ENCODE data around the gene SERPINE1. TPM values are rescaled to one million over a fixed set of nuclear protein-coding genes. Genes with fewer than 3 reads are reported as not detected.
"Not testable (repeated sequence)": the region's sequence is repeated elsewhere in the genome, so short reads cannot be mapped to it uniquely, and the experiment has no call there.

The SERPINE1 gene
- total RNA-seq, 1 experiment from 2014 or later, result 238 TPM

DNA sequence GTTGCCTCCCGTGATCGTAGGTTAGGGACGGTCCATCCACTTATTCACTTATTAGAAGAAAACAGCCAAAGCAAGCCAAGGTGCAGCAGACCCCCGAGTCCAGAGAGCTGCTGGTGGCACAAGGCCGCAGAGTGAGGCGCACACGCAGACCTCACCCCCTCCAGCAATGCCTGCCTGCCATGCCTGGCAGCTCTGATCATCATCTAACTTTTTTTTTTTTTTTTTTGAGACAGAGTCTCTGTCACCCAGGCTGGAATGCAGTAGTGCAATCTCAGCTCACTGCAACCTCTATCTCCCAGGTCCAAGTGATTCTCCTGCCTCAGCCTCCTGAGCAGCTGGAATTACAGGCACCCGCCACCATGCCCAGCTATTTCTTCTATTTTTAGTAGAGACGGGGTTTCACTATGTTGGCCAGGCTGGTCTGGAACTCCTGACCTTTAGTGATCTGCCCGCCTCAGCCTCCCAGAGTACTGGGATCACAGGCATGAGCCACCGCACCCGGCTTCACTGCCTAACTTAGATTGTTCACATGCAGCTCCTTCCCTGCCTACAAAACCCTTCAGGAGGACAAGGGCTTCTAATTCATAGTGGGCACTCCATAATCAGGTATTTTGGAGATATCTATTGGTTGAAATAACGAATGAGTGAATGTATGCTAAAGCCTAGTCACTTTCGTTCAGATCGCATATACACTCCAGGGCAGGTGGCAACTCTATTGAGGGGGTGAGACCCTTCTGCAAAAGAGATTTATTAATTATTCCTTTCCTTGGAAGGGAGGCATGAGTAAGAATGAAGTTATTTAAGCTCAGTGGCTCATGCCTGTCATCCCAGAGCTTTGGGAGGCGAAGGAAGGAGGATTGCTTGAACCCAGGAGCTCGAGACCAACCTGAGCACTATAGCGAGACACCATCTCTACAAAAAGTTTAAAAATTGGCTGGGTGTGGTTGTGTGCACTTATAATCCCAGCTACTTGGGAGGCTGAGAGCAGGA is 25.8 kb upstream of the SERPINE1 start:
- no peak for DNase-seq (ENCODE audit: low read depth)

DNA sequence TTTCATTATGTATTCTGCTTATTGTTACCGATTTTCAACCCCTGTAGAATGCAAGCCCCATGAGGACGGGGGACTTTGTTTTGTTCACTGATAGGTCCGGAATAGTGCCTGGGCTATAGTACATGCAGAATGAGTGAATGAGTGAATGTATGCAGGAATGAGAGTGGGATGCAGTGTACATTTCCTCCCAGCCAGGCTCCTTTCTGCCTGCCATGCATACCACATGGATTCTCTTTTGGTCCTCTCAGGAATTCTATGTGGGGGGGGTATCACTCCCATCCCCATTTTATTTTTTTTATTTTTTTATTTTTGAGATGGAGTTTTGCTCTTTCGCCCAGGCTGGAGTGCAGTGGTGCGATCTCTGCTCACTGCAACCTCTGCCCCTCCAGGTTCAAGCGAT is 24.9 kb upstream of the SERPINE1 start:
- DNase-seq (ENCODE audit: low read depth), result no peak

DNA sequence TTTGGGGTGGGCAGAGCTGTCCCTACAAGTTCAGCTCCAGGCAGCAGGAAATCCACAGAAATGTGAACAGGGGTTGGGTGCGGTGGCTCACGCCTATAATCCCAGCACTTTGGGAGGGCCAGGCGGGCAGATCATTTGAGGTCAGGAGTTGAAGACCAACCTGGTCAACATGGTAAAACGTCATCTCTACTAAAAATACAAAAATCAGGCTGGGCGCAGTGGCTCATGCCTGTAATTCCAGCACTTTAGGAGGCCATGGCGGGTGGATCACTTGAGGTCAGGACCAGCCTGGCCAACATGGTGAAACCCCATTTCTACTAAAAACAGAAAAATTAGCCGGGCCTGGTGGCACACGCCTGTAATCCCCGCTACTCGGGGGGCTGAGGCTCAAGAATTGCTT is 23.2 kb upstream of the SERPINE1 start:
- not testable (repeated sequence) for DNase-seq (ENCODE audit: low read depth)

DNA sequence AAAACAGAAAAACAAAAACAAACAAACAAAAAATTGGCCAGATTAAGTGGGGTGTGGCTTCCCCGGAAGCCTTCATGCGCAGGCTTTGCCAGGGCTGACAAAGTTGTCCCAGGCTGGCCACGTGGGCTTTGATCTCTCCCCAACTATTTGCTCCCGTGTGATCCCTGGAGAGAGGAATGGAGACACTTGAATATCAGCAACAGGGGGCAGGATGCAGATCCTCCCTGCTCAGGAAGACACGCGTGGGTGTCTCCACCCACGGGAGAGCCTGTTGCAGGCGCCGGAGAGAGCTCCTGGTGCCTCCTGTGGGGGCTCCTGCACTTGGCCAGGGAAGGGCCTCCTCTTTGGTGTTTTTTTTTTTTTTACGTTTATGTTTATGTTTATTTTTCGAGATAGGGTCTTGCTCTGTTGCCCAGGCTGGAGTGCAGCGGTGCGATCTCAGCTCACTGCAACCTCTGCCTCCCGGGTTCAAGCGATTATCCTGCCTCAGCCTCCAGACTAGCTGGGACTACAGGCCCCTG is 22.7 kb upstream of the SERPINE1 start:
- DNase-seq (ENCODE audit: low read depth), result no peak

DNA sequence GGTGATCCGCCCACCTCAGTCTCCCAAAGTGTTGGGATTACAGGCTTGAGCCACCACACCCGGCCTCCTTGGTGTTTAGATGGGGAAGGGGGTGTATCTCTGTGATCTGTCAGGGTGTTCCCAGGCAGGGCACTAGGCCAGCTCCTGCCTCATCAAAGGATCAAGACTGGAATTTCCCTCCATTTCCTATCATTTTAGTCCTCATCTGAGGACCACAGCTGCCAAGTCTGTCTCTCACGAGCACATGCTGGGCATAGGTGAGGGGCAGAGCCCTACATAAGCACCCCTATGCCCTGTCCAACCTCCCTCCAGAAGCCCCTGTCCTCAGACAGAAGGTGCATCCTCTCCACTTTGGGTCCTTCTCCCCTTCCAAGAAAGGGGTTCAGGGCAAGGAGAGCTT is 22.1 kb upstream of the SERPINE1 start:
- DNase-seq (ENCODE audit: low read depth), result no peak

DNA sequence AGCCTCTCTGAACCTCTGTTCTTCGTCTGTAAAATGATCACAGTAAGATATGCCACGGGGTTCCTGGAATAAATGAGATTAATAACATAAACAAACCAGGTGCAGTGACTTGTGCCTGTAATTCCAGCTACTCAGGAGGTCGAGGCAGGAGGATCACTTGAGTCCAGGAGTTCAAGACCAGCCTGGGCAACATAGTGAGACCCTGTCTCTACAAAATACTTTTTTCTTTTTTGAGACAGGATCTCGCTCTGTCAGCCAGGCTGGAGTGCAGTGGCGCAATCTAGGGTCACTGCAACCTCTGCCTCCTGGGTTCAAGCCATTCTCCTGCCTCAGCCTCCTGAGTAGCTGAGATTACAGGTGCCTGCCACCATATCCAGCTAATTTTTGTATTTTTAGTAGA is 21.7 kb upstream of the SERPINE1 start:
- DNase-seq (ENCODE audit: low read depth), result not testable (repeated sequence)

DNA sequence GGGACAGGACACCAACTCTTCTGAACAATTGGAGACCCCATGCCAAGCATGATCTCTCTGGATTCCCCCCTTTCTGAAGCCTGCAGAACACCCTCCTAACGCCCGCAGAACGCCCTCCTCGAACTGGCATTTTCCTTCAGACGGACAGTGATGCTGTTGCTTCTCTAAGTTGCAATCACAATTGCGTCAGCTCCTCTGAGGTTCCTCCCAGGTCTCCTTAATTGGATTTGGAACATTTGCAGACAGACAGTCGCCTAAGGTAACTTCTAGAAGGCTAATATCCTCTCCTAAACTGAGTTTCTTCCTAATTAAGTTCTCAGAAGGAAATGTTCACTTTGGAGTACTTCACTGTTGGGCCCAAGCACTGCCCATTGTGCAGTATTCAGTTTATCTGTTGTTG is 20.5 kb upstream of the SERPINE1 start:
- DNase-seq (ENCODE audit: low read depth), result no peak

DNA sequence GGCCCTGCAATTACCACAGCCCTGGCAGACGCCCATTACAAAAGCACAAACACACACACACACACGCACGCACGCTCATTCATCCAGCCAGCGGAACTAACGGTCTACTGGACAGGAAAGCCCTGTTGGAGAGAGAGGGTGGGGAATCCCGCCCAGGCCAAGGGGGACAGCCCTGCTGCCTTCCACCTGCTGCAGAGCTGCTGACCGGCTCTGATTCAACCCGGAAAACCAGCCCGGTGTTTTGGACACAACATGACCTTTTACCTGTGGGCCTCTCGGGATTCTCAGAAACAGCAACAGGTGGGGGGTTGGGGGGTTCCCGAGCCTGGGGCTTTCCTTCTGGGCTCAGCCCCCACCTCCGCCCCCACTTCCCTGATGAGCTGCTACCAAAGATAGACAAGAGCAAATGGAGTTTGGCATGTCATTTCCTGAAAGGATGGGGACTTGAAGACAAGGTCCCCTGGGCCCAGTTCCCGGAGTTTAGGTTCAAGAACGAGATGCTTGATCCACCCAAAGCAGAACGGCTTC is 18.5 kb upstream of the SERPINE1 start:
- peak; percentile 95 for DNase-seq (ENCODE audit: low read depth)

DNA sequence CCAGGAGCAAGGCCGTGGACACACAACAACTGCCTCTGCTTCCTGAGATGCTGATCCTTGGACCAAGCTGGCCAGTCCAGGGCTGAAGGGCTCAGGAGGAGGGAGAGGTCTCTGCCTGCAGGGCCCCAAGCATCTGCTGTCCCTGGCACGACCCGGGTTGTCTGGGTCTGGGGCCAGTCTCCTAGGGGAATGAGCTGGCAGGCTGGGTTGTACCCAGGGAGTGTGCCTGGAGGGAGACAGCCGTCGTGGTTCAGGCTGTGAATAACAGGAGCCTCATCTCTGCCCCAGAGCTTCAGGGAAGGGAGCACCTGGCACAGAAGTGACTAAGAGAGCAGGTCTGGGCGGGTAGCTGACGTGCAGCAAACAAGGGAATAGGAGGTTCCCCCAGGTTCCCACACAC is 17.9 kb upstream of the SERPINE1 start:
- peak; percentile 89 for DNase-seq (ENCODE audit: low read depth)

DNA sequence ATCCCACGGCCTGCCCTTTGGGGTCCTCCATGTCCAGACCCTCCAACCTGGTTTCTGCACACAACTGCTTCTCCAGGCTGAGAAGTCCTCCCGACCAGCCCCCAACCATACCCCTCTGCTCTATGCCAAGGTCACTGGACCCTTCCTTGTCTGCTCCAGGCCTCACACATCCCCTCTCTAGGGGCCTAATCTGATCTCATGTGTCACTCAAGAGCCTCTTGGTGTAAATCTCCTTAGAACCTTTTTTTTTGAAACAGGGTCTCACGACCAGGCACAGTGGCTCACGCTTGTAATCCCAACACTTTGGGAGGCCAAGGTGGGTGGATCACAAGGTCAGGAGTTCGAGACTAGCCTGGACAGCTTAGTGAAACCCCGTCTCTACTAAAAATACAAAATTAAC is 17.5 kb upstream of the SERPINE1 start:
- no peak for DNase-seq (ENCODE audit: low read depth)

DNA sequence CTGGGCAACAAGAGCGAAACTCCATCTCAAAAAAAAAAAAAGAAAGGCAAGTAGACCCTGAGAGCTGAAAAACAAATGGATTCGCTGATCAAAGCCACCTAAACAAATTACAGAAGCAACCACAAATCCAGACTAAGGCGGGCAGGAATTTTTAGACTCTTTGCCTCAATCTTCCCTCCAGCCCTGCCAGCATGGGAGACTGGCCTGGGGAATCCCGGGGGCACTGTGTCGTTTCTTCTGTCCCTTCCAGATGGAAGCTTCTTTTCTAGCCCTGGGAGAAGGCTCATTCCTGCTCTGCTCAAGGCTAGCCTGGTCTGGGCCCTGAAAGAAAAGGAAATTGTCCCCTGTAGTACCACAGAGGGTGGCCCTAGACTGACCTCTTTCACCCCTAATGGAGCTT is 15.6 kb upstream of the SERPINE1 start:
- DNase-seq (ENCODE audit: low read depth), result no peak

DNA sequence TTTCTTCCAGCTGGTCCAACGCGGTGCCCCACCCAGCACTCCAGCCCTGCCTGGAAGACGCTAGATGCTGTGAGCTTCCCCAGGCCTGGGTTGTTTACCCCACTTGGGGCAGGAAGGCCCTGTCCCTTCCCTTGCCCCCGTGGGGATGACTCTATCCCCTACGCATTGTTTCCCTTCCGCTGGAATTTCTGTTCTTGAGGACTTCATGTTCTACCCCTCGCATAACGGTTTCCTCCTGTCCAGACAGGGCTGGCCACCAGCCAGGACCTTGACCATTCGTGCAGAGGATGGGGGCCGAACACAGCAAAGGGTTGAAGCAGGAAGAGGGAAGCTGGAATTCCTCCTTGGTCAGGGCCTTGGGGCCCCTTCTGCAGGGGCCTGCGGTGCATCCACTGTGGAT is 14.7 kb upstream of the SERPINE1 start:
- no peak for DNase-seq (ENCODE audit: low read depth)

DNA sequence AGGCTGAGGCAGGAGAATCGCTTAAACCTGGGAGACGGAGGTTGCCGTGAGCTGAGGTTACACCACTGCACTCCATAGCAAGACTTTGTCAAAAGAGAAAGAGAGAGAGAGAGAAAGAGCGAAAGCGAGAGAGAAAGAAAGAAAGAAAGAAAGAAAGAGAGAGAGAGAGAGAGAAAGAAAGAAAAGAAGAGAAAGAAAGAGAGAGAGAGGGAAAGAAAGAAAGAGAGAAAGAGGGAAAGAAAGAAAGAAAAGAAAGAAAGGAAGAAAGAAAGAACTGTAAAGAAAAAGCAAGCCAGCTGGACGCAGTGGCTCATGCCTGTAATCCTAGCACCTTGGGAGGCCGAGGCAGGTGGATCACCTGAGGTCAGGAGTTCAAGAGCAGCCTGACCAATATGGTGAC is 13.8 kb upstream of the SERPINE1 start:
- DNase-seq (ENCODE audit: low read depth), result not testable (repeated sequence)

DNA sequence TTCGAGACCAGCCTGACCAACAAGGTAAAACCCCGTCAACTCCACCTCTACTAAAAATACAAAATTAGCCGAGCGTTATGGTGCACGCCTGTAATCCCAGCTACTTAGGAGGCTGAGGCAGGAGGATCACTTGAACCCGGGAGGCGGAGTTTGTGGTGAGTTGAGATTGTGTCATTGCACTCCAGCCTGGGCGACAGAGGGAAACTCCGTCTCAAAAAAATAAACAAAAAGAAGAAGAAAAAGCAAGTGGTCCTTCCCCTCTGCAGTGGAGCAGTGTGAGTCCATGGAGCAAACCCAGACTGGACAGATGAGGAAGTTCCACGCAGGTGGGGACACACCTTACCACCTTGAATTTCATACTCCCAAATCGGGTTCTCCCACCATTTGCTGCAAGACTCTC is 13.1 kb upstream of the SERPINE1 start:
- DNase-seq (ENCODE audit: low read depth), result no peak

DNA sequence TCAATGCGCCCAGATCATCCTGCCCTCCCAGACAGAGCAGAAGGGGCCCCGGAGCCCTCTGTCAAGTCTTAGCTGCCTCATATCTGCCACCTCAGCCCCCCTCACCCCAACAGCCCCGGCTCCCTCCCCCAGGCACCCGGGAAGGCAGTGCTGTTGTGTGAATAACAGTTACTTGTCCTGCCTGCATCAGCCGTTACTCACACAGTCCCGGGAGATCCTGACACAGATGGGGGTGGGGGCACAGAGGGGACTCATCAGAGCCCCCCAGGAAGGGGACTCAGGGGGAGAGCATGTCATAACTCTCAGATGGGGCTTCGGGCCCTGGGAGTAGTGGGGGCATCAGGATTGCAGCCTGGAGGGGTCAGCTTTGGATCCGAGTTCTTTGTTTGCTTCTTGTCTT is 12.4 kb upstream of the SERPINE1 start:
- no peak for DNase-seq (ENCODE audit: low read depth)

DNA sequence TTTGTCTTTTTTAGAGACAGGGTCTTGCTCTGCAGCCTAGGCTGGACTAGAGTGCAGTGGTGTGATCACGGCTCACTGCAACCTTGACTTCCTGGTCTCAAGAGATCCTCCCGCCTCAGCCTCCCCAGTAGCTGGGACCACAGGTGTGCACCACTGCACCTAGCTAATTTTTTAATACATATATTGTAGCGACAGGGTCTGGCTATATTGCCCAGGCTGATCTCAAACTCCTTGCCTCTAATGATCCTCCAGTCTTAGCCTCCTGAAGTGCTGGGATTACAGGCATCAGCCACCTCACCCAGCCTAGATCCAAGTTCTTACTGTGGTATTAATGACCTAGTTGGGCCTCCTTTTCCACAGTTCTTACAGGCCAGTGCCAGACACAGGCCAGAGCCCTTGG is 11.7 kb upstream of the SERPINE1 start:
- no peak for DNase-seq (ENCODE audit: low read depth)

DNA sequence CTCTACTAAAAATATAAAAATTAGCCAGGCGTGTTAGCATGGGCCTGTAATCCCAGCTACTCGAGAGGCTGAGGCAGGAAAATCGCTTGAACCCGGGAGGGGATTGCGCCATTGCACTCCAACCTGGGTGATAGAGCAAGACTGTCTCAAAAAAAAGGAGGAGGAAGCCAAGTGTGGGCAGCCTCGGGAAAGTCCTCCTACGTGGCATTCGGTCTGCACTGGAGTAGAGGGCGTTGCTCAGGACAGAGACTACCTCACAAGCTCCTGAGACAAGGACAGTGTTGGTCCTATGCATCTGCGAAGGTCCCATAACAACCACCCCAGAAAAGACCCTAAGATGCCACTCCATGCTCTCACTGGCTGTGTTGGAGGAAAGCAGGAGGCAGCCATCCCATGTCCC is 10.0 kb upstream of the SERPINE1 start:
- no peak for DNase-seq (ENCODE audit: low read depth)

DNA sequence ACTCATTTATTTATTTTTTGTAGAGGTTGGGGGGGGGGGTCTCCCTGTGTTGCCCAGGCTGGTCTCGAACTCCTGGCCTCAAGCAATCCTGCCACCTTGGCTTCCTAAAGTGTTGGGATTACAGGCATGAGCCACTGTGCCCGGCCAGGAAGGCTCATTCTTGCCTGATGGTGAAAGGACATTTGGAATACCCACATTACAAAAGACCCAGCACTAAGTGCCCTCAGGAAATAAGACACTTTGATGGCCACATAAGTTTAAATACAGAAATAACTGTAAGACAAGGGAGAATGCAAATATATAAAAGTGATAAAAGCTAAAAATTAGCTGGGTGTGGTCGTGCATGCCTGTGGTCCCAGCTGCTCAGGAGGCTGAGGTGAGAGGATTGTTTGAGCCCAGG is 8.0 kb upstream of the SERPINE1 start:
- DNase-seq (ENCODE audit: low read depth), result no peak

DNA sequence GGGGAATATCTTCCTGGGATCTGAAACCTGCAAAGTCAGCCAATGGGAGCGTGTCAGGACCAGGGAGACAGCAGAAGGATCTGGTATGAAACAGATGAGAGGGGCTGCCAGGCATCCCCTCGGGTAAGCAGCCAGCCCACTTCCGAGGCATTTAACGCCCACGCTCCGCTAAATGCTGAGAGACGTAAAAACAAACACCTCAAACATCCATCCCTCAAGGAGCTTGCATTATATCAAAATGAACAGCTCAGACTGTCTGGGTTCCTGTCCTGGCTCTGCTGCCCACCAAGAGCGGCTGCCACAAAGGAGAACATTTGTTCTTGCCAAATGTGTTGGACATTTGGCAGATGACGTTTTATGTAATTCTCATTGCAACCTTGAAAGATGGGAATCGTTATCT is 7.0 kb upstream of the SERPINE1 start:
- DNase-seq (ENCODE audit: low read depth), result peak; percentile 52

DNA sequence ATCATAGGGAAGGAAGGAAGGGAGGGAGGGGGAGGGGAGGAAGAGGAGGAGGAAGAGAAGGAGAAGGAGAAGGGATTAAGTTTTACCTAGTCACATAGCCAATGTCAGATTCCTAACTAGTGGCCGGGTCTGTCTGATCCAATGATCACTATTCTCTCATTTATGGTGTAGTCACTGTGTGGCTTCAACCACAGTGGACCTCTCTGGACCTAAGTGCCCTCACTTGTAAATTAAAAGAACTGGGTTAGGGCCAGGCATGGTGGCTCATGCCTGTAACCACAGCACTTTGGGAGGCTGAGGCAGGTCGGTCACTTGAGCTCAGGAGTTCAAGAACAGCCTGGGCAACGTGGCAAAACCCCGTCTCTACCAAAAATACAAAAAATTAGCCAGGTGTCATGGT is 6.6 kb upstream of the SERPINE1 start:
- no peak for DNase-seq (ENCODE audit: low read depth)

DNA sequence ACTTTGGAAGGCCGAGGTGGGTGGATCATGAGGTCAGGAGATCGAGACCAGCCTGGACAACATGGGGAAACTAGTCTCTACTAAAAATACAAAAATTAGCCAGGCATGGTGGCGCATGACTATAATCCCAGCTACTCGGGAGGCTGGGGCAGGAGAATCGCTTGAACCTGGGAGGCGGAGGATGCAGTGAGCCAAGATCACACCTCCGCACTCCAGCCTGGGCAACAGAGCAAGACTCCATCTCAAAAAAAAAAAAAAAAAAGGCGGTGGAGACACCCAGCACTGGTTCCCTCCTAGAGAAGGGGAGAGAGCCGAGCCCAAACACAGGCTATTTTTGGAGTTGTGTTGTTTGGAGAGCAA is 5.3 kb upstream of the SERPINE1 start:
- not testable (repeated sequence) for DNase-seq (ENCODE audit: low read depth)

DNA sequence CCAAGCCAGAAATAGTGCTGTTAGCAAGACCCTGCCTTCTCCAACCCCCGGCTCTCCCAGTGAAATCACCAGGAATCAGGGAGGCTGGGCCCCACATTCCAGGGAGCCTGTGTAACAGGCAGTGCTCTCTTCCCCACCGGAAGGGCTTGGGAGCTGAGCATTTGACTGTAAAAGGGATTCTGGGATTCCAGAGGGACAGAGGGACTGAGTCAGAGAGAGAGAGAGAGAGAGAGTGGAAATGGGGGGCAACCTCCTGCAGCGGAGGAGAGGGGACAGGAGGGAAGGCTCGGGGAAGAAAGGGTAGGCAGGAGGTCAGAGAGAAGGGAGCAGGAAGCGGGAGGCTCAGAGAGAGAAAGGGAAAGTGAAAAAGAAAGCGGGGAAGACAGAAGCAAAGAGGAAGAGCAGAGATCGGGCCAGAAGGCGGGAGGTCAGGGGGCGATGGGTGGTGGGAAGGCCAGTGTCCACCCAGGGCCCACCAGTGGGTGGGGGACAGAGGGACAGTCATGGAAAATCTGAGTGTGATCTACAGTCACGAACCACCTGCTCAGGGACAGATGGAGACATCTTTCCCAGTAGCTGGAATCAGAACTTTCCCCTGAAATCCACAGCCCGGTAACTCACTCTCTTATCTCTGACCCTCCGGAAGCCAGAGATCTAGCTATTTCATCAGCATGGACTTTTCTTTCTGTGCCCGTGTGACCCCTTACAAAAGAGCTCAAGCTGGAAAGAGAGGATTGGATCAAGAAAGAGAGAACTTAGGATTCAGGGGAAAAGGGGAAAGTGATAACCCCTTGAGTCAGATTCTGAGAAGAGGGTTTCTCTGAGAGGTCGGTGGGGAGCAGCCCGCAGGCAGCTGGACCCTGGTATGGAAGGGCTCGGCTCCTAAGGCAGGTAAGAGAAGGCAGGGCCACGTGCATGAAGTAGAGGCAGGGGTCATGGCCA is 4.6 kb upstream of the SERPINE1 start:
- DNase-seq (ENCODE audit: low read depth), result peak; percentile 100
